Activated CD4-positive, alpha-beta T cell treated with anti-CD3 and anti-CD28 coated beads for 36 hours (primary cell): Measurements from ENCODE around the gene RAB3C. TPM values are rescaled to one million over a fixed set of nuclear protein-coding genes. Genes with fewer than 3 reads are reported as not detected.

ENCODE experiments used
- ATAC-seq: fragments of 200-7000 bp; cut with Tn5 transposase; one replicate; pipeline ENCODE4 v1.10.0; 2021; ENCODE audit warnings: mild to moderate bottlenecking, moderate library complexity
- CTCF ChIA-PET: fragments of 350-600 bp; sonication (Branson Sonifier 250); formaldehyde crosslinking; loops from one replicate; lab custom pipeline; 2021; ENCODE audit warnings: antibody characterized with exemption; lab: Charles Lee
- POLR2A ChIA-PET: fragments of 350-600 bp; sonication (Branson Sonifier 250); formaldehyde crosslinking; loops from one replicate; lab custom pipeline; 2021; ENCODE audit warnings: antibody characterized with exemption, inconsistent platforms; lab: Charles Lee
- DNase-seq: peaks from one replicate; pipeline ENCODE4 v3.0.0-alpha.2; 2020
- H3K27ac Mint-ChIP-seq: one replicate; pipeline ENCODE4 v1.8.0; 2021; ENCODE audit warnings: mixed read lengths
- H3K27me3 Mint-ChIP-seq: one replicate; pipeline ENCODE4 v1.8.0; 2021; ENCODE audit warnings: mixed read lengths
- H3K36me3 Mint-ChIP-seq: one replicate; pipeline ENCODE4 v1.8.0; 2021; ENCODE audit warnings: low read depth, mixed read lengths
- H3K4me1 Mint-ChIP-seq: one replicate; pipeline ENCODE4 v1.8.0; 2021; ENCODE audit warnings: mixed read lengths
- H3K4me3 Mint-ChIP-seq: one replicate; pipeline ENCODE4 v1.8.0; 2021; ENCODE audit warnings: mild to moderate bottlenecking, moderate library complexity, mixed read lengths
- H3K9me3 Mint-ChIP-seq: one replicate; pipeline ENCODE4 v1.8.0; 2021; ENCODE audit warnings: low read depth, mixed read lengths
- intact Hi-C, 2 experiments: fragments of 100-400 bp; cut with DNase I in 1 of 2; cut with micrococcal nuclease in 1 of 2; formaldehyde crosslinking; loops; one replicate each; pipeline versions ENCODE4 v1.14.2 to v1.15.1; 2022 to 2024; cut with DNase I, micrococcal nuclease
- total RNA-seq, 2 experiments: library from RNA; stranded (reverse); gene quantifications; one replicate each; pipeline ENCODE4 v1.2.3, GENCODE V29; 2021

The RAB3C gene
- total RNA-seq, 2 experiments from 2014 or later: not detected

GRCh38 chr5:58838729-58839128 is 255.9 kb downstream of the RAB3C start:
- ChIA-PET CTCF (interaction anchor here (1.0 kb wide), 1 partner anchor 12 kb away, joined by 3 read pairs; no protein-coding TSS in a partner anchor), POLR2A (no interaction called here)
- no peaks in the 10 kb centered on the region for H3K36me3 Mint-ChIP-seq
- no peak for ATAC-seq
- no peak overlapping the region for H3K27ac Mint-ChIP-seq
- no peaks in the 10 kb centered on the region for H3K4me1 Mint-ChIP-seq
- no peak overlapping the region for H3K4me3 Mint-ChIP-seq
- peaks cover 10% of the 10 kb centered on the region for H3K9me3 Mint-ChIP-seq
- intact Hi-C loops: no loop called here
- peaks cover 12% of the 10 kb centered on the region for H3K27me3 Mint-ChIP-seq
- no peak for DNase-seq

- Mint-ChIP-seq H3K4me1 (no peaks in the 10 kb centered on the region), H3K9me3 (peaks cover 10% of the 10 kb centered on the region), H3K27me3 (peaks cover 12% of the 10 kb centered on the region), H3K36me3 (no peaks in the 10 kb centered on the region), H3K4me3 (no peak overlapping the region), H3K27ac (no peak overlapping the region)
- ChIA-PET POLR2A (no interaction called here), CTCF (no interaction called here)
- intact Hi-C loops: no loop called here
- ATAC-seq (no peak), DNase-seq (no peak)
Measured at GRCh38 chr5:58842852-58843251, 260.0 kb downstream of the RAB3C start.

GRCh38 chr5:58844395-58844794 is 261.5 kb downstream of the RAB3C start:
- ChIA-PET CTCF (no interaction called here), POLR2A (no interaction called here)
- H3K9me3 Mint-ChIP-seq: peaks cover 10% of the 10 kb centered on the region
- peaks cover 12% of the 10 kb centered on the region for H3K27me3 Mint-ChIP-seq
- H3K4me1 Mint-ChIP-seq: no peaks in the 10 kb centered on the region
- DNase-seq: no peak
- no peak overlapping the region for H3K27ac Mint-ChIP-seq
- intact Hi-C loops: no loop called here
- no peak for ATAC-seq
- no peak overlapping the region for H3K4me3 Mint-ChIP-seq
- H3K36me3 Mint-ChIP-seq: no peaks in the 10 kb centered on the region

GRCh38 chr5:58847041-58847440 is 264.2 kb downstream of the RAB3C start:
- intact Hi-C loops: no loop called here
- no peaks in the 10 kb centered on the region for H3K36me3 Mint-ChIP-seq
- H3K27me3 Mint-ChIP-seq: peaks cover 10% of the 10 kb centered on the region
- DNase-seq: no peak
- no peaks in the 10 kb centered on the region for H3K4me1 Mint-ChIP-seq
- no peak overlapping the region for H3K27ac Mint-ChIP-seq
- H3K4me3 Mint-ChIP-seq: no peak overlapping the region
- CTCF ChIA-PET: interaction anchor here (0.6 to 1.5 kb wide), 6 partner anchors 13 to 1549 kb away, joined by 3 read pairs; no protein-coding TSS in a partner anchor
- POLR2A ChIA-PET: no interaction called here
- no peaks in the 10 kb centered on the region for H3K9me3 Mint-ChIP-seq
- no peak for ATAC-seq

GRCh38 chr5:58849223-58849622 is 266.3 kb downstream of the RAB3C start:
- Mint-ChIP-seq H3K36me3 (no peaks in the 10 kb centered on the region), H3K27ac (no peak overlapping the region), H3K9me3 (no peaks in the 10 kb centered on the region), H3K27me3 (peaks cover 10% of the 10 kb centered on the region), H3K4me3 (no peak overlapping the region), H3K4me1 (no peaks in the 10 kb centered on the region)
- ChIA-PET CTCF (interaction anchor here (0.7 to 2.4 kb wide), 18 partner anchors 9 to 1071 kb away, joined by 3 to 12 read pairs (median 4); no protein-coding TSS in a partner anchor), POLR2A (no interaction called here)
- ATAC-seq (no peak), DNase-seq (no peak)
- intact Hi-C loops: no loop called here

GRCh38 chr5:58849921-58850667 is 267.2 kb downstream of the RAB3C start:
- intact Hi-C loops: loop anchor here (1.0 to 10.0 kb wide), 5 partner anchors 352 to 1075 kb away; no protein-coding TSS in a partner anchor
- no peaks in the 10 kb centered on the region for H3K36me3 Mint-ChIP-seq
- no peaks in the 10 kb centered on the region for H3K4me1 Mint-ChIP-seq
- H3K27me3 Mint-ChIP-seq: peaks cover 10% of the 10 kb centered on the region
- DNase-seq (no peak), ATAC-seq (peak; percentile 36)
- no peak overlapping the region for H3K4me3 Mint-ChIP-seq
- ChIA-PET CTCF (interaction anchor here (0.6 to 2.4 kb wide), 20 partner anchors 8 to 1071 kb away, joined by 3 to 12 read pairs (median 4); no protein-coding TSS in a partner anchor), POLR2A (no interaction called here)
- no peak overlapping the region for H3K27ac Mint-ChIP-seq
- H3K9me3 Mint-ChIP-seq: no peaks in the 10 kb centered on the region

- no peaks in the 10 kb centered on the region for H3K36me3 Mint-ChIP-seq
- peaks cover 10% of the 10 kb centered on the region for H3K27me3 Mint-ChIP-seq
- intact Hi-C loops: loop anchor here (5.0 to 10.0 kb wide), 3 partner anchors 354 to 1076 kb away; no protein-coding TSS in a partner anchor
- ChIA-PET POLR2A (no interaction called here), CTCF (interaction anchor here (1.2 kb wide), 1 partner anchor 20 kb away, joined by 4 read pairs; no protein-coding TSS in a partner anchor)
- no peak overlapping the region for H3K27ac Mint-ChIP-seq
- DNase-seq: no peak
- no peak for ATAC-seq
- no peaks in the 10 kb centered on the region for H3K4me1 Mint-ChIP-seq
- H3K4me3 Mint-ChIP-seq: no peak overlapping the region
- no peaks in the 10 kb centered on the region for H3K9me3 Mint-ChIP-seq
Measured at GRCh38 chr5:58851153-58851552, 268.3 kb downstream of the RAB3C start.

GRCh38 chr5:58851571-58851970 is 268.7 kb downstream of the RAB3C start:
- intact Hi-C loops: loop anchor here (5.0 to 10.0 kb wide), 3 partner anchors 354 to 1077 kb away; no protein-coding TSS in a partner anchor
- Mint-ChIP-seq H3K27me3 (peaks cover 10% of the 10 kb centered on the region), H3K4me1 (no peaks in the 10 kb centered on the region), H3K9me3 (no peaks in the 10 kb centered on the region), H3K36me3 (no peaks in the 10 kb centered on the region), H3K4me3 (no peak overlapping the region), H3K27ac (no peak overlapping the region)
- ATAC-seq: no peak
- CTCF ChIA-PET: interaction anchor here (1.2 kb wide), 1 partner anchor 19 kb away, joined by 4 read pairs; no protein-coding TSS in a partner anchor
- POLR2A ChIA-PET: no interaction called here
- DNase-seq: no peak

GRCh38 chr5:58852566-58852965 is 269.7 kb downstream of the RAB3C start:
- ATAC-seq (no peak), DNase-seq (no peak)
- no peaks in the 10 kb centered on the region for H3K36me3 Mint-ChIP-seq
- no peak overlapping the region for H3K27ac Mint-ChIP-seq
- intact Hi-C loops: loop anchor here (5.0 to 10.0 kb wide), 3 partner anchors 355 to 1078 kb away; no protein-coding TSS in a partner anchor
- H3K9me3 Mint-ChIP-seq: no peaks in the 10 kb centered on the region
- no peak overlapping the region for H3K4me3 Mint-ChIP-seq
- CTCF ChIA-PET: interaction anchor here (0.5 to 1.3 kb wide), 2 partner anchors 22 to 1248 kb away, joined by 4 read pairs; no protein-coding TSS in a partner anchor
- H3K4me1 Mint-ChIP-seq: no peaks in the 10 kb centered on the region
- H3K27me3 Mint-ChIP-seq: peaks cover 7% of the 10 kb centered on the region
- POLR2A ChIA-PET: no interaction called here

GRCh38 chr5:58854441-58854840 is 271.6 kb downstream of the RAB3C start:
- intact Hi-C loops: loop anchor here (5.0 to 10.0 kb wide), 3 partner anchors 357 to 1080 kb away; no protein-coding TSS in a partner anchor
- CTCF ChIA-PET: interaction anchor here (2.1 kb wide), 1 partner anchor 17 kb away, joined by 4 read pairs; no protein-coding TSS in a partner anchor

GRCh38 chr5:58855851-58856739 is 273.2 kb downstream of the RAB3C start:
- ATAC-seq: no peak
- Mint-ChIP-seq H3K27me3 (peaks cover 9% of the 10 kb centered on the region), H3K9me3 (no peaks in the 10 kb centered on the region), H3K4me3 (no peak overlapping the region), H3K4me1 (no peaks in the 10 kb centered on the region), H3K27ac (no peak overlapping the region), H3K36me3 (no peaks in the 10 kb centered on the region)
- POLR2A ChIA-PET: no interaction called here
- intact Hi-C loops: loop anchor here in 1 of 2 experiments (10.0 kb wide), 1 partner anchor 1081 kb away; no protein-coding TSS in a partner anchor
- CTCF ChIA-PET: interaction anchor here (0.6 to 2.1 kb wide), 3 partner anchors 15 to 30 kb away, joined by 4 read pairs; no protein-coding TSS in a partner anchor
- no peak for DNase-seq

More at GRCh38 chr5:58854441-58854840, 271.6 kb downstream of the RAB3C start:
- Mint-ChIP-seq H3K4me1 (no peaks in the 10 kb centered on the region), H3K27me3 (peaks cover 15% of the 10 kb centered on the region), H3K27ac (no peak overlapping the region), H3K4me3 (no peak overlapping the region), H3K36me3 (no peaks in the 10 kb centered on the region), H3K9me3 (no peaks in the 10 kb centered on the region)
- ATAC-seq: no peak
- no peak for DNase-seq
- POLR2A ChIA-PET: no interaction called here
